Bronchial smooth muscle cell (primary cell): ENCODE results near the gene NDUFB10. TPM values are rescaled to one million over a fixed set of nuclear protein-coding genes. Genes with fewer than 3 reads are reported as not detected.

Experiments
- total RNA-seq: library from RNA; depleted of rRNA; stranded (reverse); fragments of >200 nt; gene quantifications from 2 replicates; pipeline ENCODE4 v1.2.1, GENCODE V29; 2014

The NDUFB10 gene
- 197 and 259 TPM in 2 replicates for total RNA-seq

DNA sequence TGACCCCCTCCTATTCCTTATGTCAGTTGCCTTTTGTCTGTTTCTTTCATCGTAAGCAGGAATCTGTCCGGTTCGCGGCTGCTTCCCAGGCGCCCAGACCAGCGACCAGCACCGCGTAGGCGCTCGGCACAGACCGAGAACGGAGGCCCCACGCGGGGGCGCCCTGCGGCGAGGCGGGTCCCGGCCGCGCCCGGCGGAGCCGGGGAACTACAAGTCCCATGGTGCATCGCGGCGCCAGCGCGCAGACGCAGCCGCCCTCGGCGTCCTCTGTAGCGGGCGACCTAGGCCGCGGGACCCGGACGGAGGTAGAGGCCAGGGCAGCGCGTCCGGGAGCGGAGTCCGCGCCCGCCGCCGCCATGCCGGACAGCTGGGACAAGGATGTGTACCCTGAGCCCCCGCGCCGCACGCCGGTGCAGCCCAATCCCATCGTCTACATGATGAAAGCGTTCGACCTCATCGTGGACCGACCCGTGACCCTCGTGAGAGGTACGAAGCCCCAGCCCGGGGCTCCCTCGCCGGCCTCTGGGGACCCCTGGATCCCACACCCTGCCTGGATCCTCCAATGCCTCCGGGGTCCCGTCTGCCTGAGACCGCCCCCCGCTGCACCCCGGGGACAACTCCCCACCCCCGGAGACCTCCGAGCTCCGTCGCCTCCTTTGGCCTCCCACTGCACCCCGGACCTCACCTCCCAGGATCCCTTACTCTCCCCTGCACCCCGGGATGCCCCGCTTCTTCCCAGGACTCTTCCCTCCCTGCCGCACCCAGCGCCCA, at the start of gene NDUFB10:
Gene NDUFB10 (plus strand): TSS at position 270 of the 771 bp plus-strand sequence. CDS start 87 bp downstream, at position 357.

DNA sequence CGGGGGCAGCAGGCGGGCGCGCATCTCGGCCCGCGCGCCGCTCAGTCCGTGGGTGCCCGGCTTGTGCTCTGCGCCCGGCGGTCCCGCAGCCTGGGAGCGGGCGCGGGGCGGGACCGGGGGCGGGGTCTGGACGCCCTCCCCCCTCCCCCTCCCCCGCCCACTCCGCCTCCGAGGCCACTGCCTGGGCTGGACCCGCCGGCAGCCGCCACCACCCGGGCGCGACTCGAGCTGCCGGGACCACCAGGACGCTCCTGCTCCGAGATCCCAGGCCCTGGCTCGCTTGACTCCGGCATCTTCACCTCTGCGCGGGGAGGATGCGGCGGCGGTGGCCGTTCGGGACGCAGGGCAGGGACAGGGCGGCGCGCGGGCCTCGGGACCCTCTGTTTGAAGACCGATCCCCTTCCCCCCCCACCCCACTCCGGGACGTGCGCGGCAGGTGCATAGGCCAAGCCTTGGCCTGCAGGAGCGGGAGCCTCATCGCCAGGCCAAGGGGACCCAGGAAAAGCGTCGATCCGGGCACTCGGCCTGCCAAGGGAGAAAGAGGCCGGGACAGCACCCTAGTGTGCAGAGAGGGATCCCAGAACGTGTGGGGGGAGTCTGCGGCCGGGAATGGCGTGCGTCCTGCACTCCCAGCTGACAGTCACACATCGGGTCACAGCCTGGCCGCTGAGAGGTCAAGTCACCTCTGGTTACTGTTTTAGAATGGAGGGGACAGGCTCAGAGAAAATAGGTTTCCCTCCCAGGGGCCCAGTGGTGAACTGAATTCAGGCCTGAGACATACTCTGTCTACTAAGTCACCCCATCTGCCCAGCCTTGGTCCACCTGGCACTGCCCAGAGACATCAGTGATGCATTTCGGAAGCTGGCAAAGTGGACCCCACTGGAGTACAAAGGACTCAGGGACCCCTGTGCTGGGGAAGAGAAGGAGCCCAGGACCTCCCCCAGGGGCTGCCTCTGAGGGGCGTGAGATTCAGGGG, 40.7 kb upstream of the NDUFB10 start, which contains the start of gene HS3ST6:
Gene HS3ST6 (minus strand): TSS at position 65 of the 976 bp plus-strand sequence. CDS start 92 bp downstream, outside the sequence.

DNA sequence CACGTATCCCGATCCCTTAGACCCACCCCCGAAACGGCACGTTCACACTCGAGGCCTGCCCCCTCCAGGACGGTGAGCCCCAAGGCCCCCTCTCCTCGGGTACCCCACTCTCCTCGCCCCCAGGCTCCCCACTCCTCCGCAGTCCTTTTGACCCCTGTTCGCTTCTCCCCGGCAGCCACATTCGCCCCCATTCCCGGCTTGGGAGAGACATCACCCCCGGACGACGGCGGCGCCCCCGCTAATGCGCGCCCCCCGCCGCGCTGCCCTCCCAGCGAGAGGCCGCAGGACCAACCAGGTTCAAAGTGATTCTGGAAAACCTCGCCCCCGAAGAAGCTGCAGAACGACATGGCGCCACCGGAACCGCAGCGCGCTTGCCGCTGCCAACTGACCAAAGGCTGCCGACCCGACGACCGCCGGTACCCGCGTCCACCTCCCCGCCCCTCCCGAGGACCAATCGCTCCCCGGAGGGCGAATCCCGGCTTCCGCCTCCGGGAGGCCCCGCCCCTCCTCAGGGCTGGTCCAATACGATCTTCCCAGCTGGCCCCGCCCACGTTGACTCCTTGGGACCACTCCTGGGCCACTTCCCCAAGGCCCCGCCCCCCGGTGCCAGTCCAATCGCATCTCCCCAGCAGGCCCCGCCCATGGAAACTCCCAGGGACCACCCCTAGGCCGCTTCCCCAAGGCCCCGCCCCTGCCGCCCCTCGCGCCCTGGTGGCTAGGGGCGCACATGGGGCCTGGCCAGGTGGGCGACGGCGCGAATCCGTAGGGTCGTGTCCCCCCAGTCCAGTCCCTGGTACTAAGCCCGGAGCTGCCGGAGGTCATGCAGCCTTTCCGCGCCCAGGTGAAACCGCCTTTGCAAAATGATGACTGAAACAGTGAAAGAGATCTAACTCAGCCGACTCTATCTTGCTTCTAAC, 16.3 kb upstream of the NDUFB10 start, which contains the start of gene MSRB1:
Gene MSRB1 (minus strand): TSS at position 390 of the 917 bp plus-strand sequence. CDS start 43 bp downstream, at position 347.

GRCh38 chr16:1964506-1965395, 5.4 kb downstream of the NDUFB10 start, which contains the start of gene RPS2:
TSS of gene RPS2 (minus strand) at chr16:1964826. CDS start at chr16:1964625, 201 bp downstream.

DNA sequence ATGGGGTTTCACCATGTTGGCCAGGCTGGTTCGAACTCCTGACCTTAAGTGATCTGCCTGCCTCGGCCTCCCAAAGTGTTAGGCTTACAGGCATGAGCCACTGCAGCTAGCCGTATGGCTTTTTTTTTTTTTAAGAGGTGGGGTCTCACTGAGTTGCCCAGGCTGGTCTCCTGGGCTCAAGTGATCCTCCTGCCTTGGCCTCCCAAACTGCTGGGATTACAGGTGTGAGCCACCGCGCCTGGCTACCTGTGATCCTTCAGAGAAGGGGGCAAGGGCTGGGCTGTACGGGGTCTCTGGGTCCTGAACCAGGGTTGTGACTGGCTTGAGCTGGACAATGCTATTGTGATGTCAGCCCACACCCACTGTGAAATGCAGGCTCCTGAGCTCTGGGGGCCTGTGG, 7.1 kb downstream of the NDUFB10 start, which contains the start of gene RNF151:
Gene RNF151 (plus strand): TSS at position 397 of the 400 bp plus-strand sequence. CDS start 26 bp downstream, outside the sequence.

DNA sequence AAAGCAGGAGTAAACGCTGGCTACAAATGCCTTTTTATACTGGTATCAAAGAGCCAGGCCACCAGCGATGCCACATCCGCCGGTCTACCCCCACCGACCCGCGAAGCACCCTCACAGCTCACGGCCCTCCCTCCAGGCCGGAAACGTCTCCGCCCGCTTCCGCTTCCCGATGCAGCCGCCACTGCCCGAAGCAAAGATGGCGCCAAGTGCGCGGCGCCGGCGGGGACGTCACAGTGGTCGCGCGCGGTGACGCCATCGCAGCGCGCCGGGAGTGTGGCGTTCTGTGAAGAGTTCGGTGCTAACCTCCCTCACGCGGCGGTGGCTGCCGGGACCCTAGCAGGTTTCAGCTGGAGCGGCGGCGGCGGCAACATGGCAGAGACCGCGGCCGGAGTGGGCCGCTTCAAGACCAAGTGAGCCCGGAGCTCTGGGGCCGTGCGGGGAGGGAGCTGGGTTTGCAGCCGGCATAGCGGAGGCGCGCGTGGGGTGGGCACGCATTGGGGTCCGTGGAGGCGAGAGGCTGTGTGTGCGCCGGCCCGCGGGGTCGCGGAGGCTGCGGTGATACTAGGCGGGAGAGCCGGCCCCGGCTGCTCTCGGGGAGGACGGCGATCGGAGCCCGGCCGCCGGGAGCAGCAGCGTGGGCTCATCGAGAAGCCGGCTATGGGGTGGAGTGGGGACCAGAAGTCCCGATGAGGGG, 12.6 kb downstream of the NDUFB10 start, which contains the start of gene TBL3:
Gene TBL3 (plus strand): TSS at position 258 of the 694 bp plus-strand sequence. CDS start 112 bp downstream, at position 370.

GRCh38 chr16:1981398-1981836, 22.1 kb downstream of the NDUFB10 start, which contains the start of gene NOXO1:
TSS of gene NOXO1 (minus strand) at chr16:1981469. CDS start at chr16:1981179, 290 bp downstream.

GRCh38 chr16:1983544-1984346, 24.4 kb downstream of the NDUFB10 start, which contains the start of gene GFER:
TSS of gene GFER (plus strand) at chr16:1984193. CDS start at chr16:1984219, 26 bp downstream.

DNA sequence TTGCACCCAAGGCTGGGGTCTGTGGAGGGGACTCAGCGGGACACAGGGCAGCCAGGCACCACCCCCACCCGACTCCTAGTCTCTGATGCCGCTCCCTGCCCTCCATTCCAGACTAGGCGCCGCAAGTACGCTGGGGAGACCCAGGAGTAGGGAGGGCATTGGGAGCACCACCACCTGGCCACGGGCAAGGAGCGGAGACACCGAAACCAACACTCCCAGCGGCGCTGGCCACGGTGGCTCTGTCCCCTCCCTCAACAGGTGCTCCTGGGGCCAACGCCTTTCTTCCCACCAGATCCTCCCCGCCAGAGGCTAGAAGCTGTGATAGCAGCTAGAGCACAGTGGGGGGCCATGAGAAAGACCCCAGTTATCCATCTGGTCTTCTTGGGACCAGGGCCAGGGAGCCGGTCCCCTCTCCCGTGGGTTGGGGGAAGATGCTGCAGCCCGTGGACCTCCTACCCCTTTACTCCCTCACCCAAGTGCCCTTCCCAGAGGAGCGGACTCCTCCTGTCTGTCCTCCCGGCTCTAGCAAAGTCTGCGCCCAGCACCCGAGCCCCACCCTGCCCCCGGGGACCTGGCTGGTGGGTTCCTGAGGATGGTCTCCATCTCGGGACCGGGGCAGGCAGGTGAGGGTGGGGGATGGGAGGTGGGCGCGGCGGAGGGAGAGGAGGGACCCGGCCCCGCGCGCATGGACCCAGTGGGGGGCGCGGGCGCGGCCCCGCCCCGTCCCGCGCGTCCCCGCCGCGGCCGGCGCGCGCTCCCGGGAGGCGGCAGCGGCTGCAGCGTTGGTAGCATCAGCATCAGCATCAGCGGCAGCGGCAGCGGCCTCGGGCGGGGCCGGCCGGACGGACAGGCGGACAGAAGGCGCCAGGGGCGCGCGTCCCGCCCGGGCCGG, 30.1 kb downstream of the NDUFB10 start, which contains the start of gene SYNGR3:
Gene SYNGR3 (plus strand): TSS at position 762 of the 892 bp plus-strand sequence. CDS start 133 bp downstream, outside the sequence.

GRCh38 chr16:2009791-2010510, 50.6 kb downstream of the NDUFB10 start, which contains the start of gene ZNF598:
TSS of gene ZNF598 (minus strand) at chr16:2009821.

Other genes with a start within 250 kb of the NDUFB10 start
- gene NME3, start 188.0 kb upstream of the NDUFB10 start, total RNA-seq: 36.1 and 43.0 TPM in 2 replicates
- 6.3 and 6.4 TPM in 2 replicates for gene EME2, start 186.7 kb upstream of the NDUFB10 start, total RNA-seq
- 88.6 and 90.2 TPM in 2 replicates for gene MRPS34, start 186.4 kb upstream of the NDUFB10 start, total RNA-seq
- gene SPSB3, start 177.0 kb upstream of the NDUFB10 start, total RNA-seq: 33.6 and 52.0 TPM in 2 replicates
- 46.0 and 47.0 TPM in 2 replicates for gene NUBP2, start 176.6 kb upstream of the NDUFB10 start, total RNA-seq
- gene IGFALS, start 165.8 kb upstream of the NDUFB10 start, total RNA-seq: under 0.01 TPM in 1 of 2 replicates, not detected in the other
- gene HAGH, start 132.7 kb upstream of the NDUFB10 start, total RNA-seq: 24.7 and 25.4 TPM in 2 replicates
- 76.8 and 109 TPM in 2 replicates for gene FAHD1, start 132.3 kb upstream of the NDUFB10 start, total RNA-seq
- gene MEIOB, start 87.4 kb upstream of the NDUFB10 start, total RNA-seq: not detected in 2 replicates
- gene HS3ST6, start 41.1 kb upstream of the NDUFB10 start, total RNA-seq: not detected in 2 replicates
- 7.8 and 9.0 TPM in 2 replicates for gene MSRB1, start 16.3 kb upstream of the NDUFB10 start, total RNA-seq
- gene RPL3L, start 4.8 kb upstream of the NDUFB10 start, total RNA-seq: not detected in 2 replicates
- 3,167 and 4,556 TPM in 2 replicates for gene RPS2, start 5.3 kb downstream of the NDUFB10 start, total RNA-seq
- not detected in 2 replicates for gene RNF151, start 7.3 kb downstream of the NDUFB10 start, total RNA-seq
- gene TBL3, start 12.5 kb downstream of the NDUFB10 start, total RNA-seq: 26.5 and 30.1 TPM in 2 replicates
- 0.16 TPM in 1 of 2 replicates, not detected in the other for gene NOXO1, start 21.9 kb downstream of the NDUFB10 start, total RNA-seq
- 8.4 and 10.6 TPM in 2 replicates for gene GFER, start 24.7 kb downstream of the NDUFB10 start, total RNA-seq
- 2.7 and 2.9 TPM in 2 replicates for gene SYNGR3, start 30.4 kb downstream of the NDUFB10 start, total RNA-seq
- 12.0 and 15.1 TPM in 2 replicates for gene ZNF598, start 50.3 kb downstream of the NDUFB10 start, total RNA-seq
- 0.47 and 0.60 TPM in 2 replicates for gene NPW, start 60.2 kb downstream of the NDUFB10 start, total RNA-seq
- 34.4 and 41.2 TPM in 2 replicates for gene NHERF2, start 67.4 kb downstream of the NDUFB10 start, total RNA-seq
- 43.2 and 62.1 TPM in 2 replicates for gene NTHL1, start 88.3 kb downstream of the NDUFB10 start, total RNA-seq
- 46.2 and 78.6 TPM in 2 replicates for gene TSC2, start 88.4 kb downstream of the NDUFB10 start, total RNA-seq
- gene PKD1, start 176.4 kb downstream of the NDUFB10 start, total RNA-seq: 63.0 and 123 TPM in 2 replicates
- 3.2 and 5.5 TPM in 2 replicates for gene RAB26, start 189.1 kb downstream of the NDUFB10 start, total RNA-seq
- 44.8 and 53.2 TPM in 2 replicates for gene TRAF7, start 196.2 kb downstream of the NDUFB10 start, total RNA-seq
- gene CASKIN1, start 237.1 kb downstream of the NDUFB10 start, total RNA-seq: 0.09 and 0.16 TPM in 2 replicates
- 14.2 and 18.7 TPM in 2 replicates for gene MLST8, start 245.9 kb downstream of the NDUFB10 start, total RNA-seq